Omental fat pad (tissue), 4 donors: Measurements from ENCODE around the gene TRIM14. TPM values are rescaled to one million over a fixed set of nuclear protein-coding genes. Genes with fewer than 3 reads are reported as not detected.
"Not testable (repeated sequence)": the region's sequence is repeated elsewhere in the genome, so short reads cannot be mapped to it uniquely, and the experiment has no call there.

Source experiments
- ATAC-seq: fragments of 150-250 bp; one replicate; pipeline ENCODE4 v1.9.1; 2016; ENCODE audit warnings: mild to moderate bottlenecking, moderate library complexity; ENCODE audit not compliant: low FRiP score
- DNase-seq: peaks from one replicate; pipeline ENCODE4 v3.0.0-alpha.2; 2019; ENCODE audit warnings: low spot score
- total RNA-seq, 4 donors: library from RNA; depleted of rRNA; stranded (reverse); fragments of >200 nt; gene quantifications; one replicate each; pipeline ENCODE4 v1.1.0, GENCODE V29; 2016
- TF ChIP-seq, protein P1 (sequence below), 3 donors: fragments of 450-650 bp; IDR thresholded peaks; one replicate each; pipeline ENCODE4 v1.5.1; 2016 to 2017; ENCODE audit warnings: antibody characterized with exemption in 3 of 3, mild to moderate bottlenecking in 3 of 3, moderate library complexity in 2 of 3

Gene TRIM14
- total RNA-seq, 4 donors from 2014 or later: 11.7 to 25.4 (median 17.0) TPM

DNA sequence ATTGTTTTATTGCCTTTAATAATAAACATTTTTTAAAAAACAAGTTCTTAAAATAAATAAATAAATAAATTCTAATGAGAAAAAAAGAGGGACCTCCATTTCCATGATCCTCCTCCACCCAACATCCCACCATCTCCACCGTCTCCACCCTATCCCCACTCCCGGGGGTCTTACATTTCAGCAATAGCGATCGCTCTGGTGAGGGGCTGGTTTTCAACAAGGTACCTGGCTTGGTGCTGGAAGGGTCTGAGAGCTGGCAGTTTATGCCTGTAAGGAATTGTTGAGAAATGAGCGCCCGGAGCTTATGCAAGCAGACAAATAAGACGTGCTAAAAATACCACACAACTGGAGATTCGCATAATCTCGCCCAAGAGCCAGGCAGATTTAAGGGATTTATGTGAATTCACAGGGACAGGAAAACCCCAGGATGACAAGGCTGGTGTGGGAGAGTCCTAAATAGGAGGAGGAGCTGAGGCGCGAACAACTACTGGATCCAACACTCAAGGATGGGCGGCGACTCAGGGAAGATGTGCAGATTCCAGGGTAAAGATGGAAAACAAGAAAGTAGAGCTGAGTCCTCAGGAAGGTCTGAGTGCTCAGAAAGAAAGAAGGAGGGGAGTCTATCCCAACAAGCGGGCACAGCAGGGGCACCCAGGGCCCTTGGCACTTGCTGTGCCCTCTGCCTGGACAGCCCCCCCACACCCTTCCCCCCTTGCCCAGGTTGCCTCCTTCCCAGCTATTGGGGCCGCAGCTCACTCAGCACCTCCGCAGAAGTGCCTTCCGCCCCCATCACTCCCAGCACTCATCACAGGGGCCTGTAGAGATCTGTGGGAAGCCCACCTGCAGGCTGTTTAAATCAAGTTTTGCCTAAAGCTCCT, 27.0 kb downstream of the TRIM14 start:
- DNase-seq: no peak
- ATAC-seq: no peak
- TF ChIP-seq, protein P1, sequence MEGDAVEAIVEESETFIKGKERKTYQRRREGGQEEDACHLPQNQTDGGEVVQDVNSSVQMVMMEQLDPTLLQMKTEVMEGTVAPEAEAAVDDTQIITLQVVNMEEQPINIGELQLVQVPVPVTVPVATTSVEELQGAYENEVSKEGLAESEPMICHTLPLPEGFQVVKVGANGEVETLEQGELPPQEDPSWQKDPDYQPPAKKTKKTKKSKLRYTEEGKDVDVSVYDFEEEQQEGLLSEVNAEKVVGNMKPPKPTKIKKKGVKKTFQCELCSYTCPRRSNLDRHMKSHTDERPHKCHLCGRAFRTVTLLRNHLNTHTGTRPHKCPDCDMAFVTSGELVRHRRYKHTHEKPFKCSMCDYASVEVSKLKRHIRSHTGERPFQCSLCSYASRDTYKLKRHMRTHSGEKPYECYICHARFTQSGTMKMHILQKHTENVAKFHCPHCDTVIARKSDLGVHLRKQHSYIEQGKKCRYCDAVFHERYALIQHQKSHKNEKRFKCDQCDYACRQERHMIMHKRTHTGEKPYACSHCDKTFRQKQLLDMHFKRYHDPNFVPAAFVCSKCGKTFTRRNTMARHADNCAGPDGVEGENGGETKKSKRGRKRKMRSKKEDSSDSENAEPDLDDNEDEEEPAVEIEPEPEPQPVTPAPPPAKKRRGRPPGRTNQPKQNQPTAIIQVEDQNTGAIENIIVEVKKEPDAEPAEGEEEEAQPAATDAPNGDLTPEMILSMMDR (IDR thresholded peaks at IDR 0.05): no peak

DNA sequence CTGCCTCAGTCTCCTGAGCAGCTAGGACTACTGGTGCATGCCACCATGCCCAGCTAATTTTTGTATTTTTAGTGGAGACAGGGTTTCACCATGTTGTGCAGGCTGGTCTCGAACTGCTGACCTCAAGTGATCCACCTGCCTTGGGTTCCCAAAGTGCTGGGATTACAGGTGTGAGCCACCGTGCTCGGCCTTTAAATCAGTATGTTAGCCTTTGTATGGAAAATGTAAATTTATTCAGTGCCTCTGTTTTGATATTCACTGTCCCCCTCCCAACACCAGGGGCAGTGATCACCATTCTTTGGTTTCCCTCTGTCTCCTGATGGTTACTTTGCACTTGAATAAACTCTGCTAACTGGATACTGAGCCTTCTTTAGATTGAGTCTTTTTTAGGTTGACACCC, 28.3 kb downstream of the TRIM14 start:
- DNase-seq, ATAC-seq: not testable (repeated sequence)

DNA sequence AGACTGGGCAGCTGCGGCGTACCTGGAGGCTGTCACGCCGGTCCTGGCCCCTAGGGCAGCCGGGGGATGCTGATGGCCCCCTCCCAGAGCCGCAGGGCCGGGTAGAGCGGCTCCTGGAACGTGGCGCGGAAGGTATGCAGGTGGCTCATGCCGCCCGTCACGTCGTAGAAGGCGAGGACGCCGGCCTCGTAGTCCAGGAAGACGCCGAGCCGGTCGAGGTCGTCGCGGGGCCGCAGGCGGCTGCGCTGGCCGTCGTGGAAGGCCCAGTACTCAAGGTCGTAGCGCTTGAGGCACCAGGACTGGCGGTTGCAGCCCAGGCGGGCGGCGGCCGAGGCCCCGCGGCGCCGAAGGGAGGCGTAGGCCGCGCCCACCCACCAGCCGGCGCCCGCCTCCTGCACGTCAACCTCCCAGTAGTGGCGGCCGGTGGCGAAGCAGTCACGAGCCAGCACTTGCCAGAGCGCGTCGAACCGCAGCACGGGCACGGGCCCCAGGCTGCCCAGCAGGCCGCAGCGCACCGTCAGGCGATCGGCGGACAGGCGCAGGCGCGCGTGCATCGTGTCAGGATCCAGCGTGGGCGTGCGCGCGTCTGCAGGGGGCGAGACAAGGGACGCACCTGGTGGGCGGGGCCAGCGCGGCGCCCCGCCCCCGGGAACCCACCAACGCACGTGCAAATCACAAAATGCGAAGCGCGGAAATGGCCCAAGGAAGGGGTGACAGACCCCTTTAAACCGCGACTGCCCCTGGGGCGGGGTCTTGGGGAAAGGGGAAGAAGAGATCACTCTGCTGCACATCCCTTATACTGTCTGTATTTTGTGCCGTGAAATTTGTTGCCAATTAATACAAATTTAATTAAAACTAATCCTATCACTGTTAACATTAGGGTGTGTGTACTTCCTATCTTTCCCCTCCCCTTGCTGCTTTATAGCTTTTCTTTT, 31.3 kb downstream of the TRIM14 start:
- DNase-seq: no peak
- peak; percentile 55 for ATAC-seq
- TF ChIP-seq, protein P1 (IDR thresholded peaks at IDR 0.05): no peak

DNA sequence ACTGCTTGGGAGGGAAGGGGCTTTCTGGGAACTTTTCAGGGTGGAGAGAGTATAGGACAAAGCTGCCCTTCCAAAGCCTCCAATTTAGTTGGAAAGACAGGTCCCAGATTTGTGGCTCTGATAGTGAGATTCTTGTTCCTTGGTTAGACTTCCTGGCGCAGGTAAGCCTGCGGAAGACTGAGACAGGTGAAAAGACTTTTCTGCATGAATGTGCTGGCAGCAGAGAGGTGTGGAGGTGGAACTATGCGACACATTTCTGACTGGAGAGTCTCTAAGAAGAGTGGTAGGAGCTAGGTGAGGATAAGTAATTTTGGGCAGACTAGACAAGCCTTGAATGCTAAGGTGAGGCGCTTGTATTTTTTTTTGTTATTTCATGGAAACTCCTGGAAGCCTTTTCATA, 32.6 kb downstream of the TRIM14 start:
- ATAC-seq (no peak), DNase-seq (no peak)
- TF ChIP-seq, protein P1 (IDR thresholded peaks at IDR 0.05): no peak

DNA sequence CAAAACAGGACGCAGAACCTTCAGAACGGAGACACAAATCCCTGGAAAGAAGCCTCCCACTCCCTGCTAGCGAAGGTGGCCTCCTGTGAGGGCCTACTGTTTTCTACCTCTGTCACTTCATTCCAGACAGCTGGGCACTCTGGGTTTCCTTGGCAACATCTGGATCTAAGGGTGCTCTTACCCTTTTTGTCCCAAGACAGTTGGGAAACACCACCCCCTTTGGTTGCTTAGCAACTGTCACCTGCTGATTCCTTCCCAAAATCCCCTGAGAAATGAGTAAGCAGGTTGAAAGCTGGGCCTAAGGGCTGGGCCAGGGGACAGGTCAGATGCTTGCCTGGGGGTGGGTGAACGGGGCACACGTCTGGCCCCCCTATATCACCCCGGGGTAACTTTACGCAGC, 33.1 kb downstream of the TRIM14 start:
- DNase-seq (no peak), ATAC-seq (no peak)
- TF ChIP-seq, protein P1 (IDR thresholded peaks at IDR 0.05): no peak

DNA sequence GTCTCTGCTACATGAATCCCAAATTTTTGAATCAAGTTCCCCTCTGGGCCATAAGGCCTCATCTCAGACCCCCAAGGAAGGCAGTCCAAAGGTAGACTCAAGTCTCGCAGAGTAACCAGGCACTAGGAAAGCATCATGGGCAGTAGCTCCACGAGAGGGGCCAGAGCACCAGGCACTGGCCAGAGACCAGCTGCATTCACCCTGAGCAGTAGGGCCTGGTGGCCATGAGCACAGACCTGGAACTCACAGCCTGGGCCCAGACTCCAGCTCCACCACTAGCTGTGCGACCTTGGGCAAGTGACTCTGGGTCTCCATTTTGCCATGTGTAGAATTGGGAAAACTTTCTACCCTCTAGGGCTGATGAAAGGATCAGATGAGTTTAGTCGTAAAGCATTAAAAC, 34.0 kb downstream of the TRIM14 start:
- ATAC-seq: no peak
- TF ChIP-seq, protein P1 (IDR thresholded peaks at IDR 0.05): no peak

DNA sequence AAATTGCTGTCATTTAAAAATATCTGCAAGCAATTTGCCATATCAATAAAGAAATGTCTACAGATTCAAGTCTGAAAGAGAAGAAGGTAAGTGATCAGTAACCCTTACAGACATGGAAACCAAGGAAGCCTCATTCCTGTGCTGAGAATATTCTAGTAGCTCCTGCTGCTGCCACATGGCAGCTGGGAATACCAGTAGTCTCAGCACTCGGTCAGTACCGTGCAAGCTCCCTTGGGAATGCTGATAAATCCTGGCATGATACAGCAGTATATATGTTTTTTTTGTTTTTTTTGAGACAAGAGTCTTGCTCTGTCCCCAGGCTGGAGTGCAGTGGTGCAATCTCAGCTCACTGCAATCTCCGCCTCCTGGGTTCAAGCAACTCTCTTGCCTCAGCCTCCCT, 34.6 kb downstream of the TRIM14 start:
- DNase-seq (no peak), ATAC-seq (no peak)
- TF ChIP-seq, protein P1 (IDR thresholded peaks at IDR 0.05): no peak

More for the DNA sequence above, 34.0 kb downstream of the TRIM14 start:
- DNase-seq: no peak
